ENCODE results near the gene SPOPL. TPM values are rescaled to one million over a fixed set of nuclear protein-coding genes. Genes with fewer than 3 reads are reported as not detected.
A peak's percentile ranks its signal among the peaks of the same experiment; 100 is the strongest.
"Not testable (repeated sequence)": the region's sequence is repeated elsewhere in the genome, so short reads cannot be mapped to it uniquely, and the experiment has no call there.

SPOPL gene
- 9.5 and 11.9 TPM in 2 replicates for total RNA-seq

- DNase-seq (ENCODE audit: low read depth in 2 of 2): peak; percentile 40 to 92
These were observed at the start of gene SPOPL for GRCh38 chr2:138501425-138502254. SPOPL (plus strand) TSS chr2:138501770; CDS start chr2:138550217, 48,447 bp downstream.

- DNase-seq (ENCODE audit: low read depth in 2 of 2): no peak
These were observed 49.2 kb upstream of the SPOPL start for GRCh38 chr2:138452324-138452723.

GRCh38 chr2:138453815-138454214, 47.8 kb upstream of the SPOPL start:
- DNase-seq (ENCODE audit: low read depth in 2 of 2): no peak

GRCh38 chr2:138454761-138455160, 46.8 kb upstream of the SPOPL start:
- DNase-seq (ENCODE audit: low read depth in 2 of 2): no peak

GRCh38 chr2:138455275-138455674, 46.3 kb upstream of the SPOPL start:
- DNase-seq (ENCODE audit: low read depth in 2 of 2): no peak

GRCh38 chr2:138455691-138456090, 45.9 kb upstream of the SPOPL start:
- no peak for DNase-seq (ENCODE audit: low read depth in 2 of 2)

GRCh38 chr2:138462689-138463088, 38.9 kb upstream of the SPOPL start:
- DNase-seq (ENCODE audit: low read depth in 2 of 2): not testable (repeated sequence)

- no peak for DNase-seq (ENCODE audit: low read depth in 2 of 2)
These were observed 33.0 kb upstream of the SPOPL start for GRCh38 chr2:138468617-138469016.

GRCh38 chr2:138469411-138469810, 32.2 kb upstream of the SPOPL start:
- DNase-seq (ENCODE audit: low read depth in 2 of 2): no peak

- no peak for DNase-seq (ENCODE audit: low read depth in 2 of 2)
These were observed 30.6 kb upstream of the SPOPL start for GRCh38 chr2:138470941-138471340.

- peak in 1 of 2 donors; percentile 95 for DNase-seq (ENCODE audit: low read depth in 2 of 2)
These were observed 27.3 kb upstream of the SPOPL start for GRCh38 chr2:138474100-138474825.

- DNase-seq (ENCODE audit: low read depth in 2 of 2): peak in 1 of 2 donors; percentile 53
These were observed 26.2 kb upstream of the SPOPL start for GRCh38 chr2:138475277-138475776.

GRCh38 chr2:138476186-138476585, 25.4 kb upstream of the SPOPL start:
- DNase-seq (ENCODE audit: low read depth in 2 of 2): no peak

GRCh38 chr2:138476940-138477339, 24.6 kb upstream of the SPOPL start:
- no peak for DNase-seq (ENCODE audit: low read depth in 2 of 2)

GRCh38 chr2:138482796-138483195, 18.8 kb upstream of the SPOPL start:
- DNase-seq (ENCODE audit: low read depth in 2 of 2): not testable (repeated sequence)

GRCh38 chr2:138485019-138485418, 16.6 kb upstream of the SPOPL start:
- no peak for DNase-seq (ENCODE audit: low read depth in 2 of 2)

- DNase-seq (ENCODE audit: low read depth in 2 of 2): no peak
These were observed 15.0 kb upstream of the SPOPL start for GRCh38 chr2:138486363-138487198.

- no peak for DNase-seq (ENCODE audit: low read depth in 2 of 2)
These were observed 10.7 kb upstream of the SPOPL start for GRCh38 chr2:138490673-138491494.

GRCh38 chr2:138491495-138491862, 10.1 kb upstream of the SPOPL start:
- no peak for DNase-seq (ENCODE audit: low read depth in 2 of 2)

GRCh38 chr2:138492160-138492559, 9.4 kb upstream of the SPOPL start:
- no peak for DNase-seq (ENCODE audit: low read depth in 2 of 2)

- DNase-seq (ENCODE audit: low read depth in 2 of 2): no peak
These were observed 8.2 kb upstream of the SPOPL start for GRCh38 chr2:138493334-138493733.

Data from dermis microvascular lymphatic vessel endothelial cell (primary cell).